Mesendoderm (in vitro differentiated cells): ENCODE results near the gene LCP1. TPM values are rescaled to one million over a fixed set of nuclear protein-coding genes. Genes with fewer than 3 reads are reported as not detected.
"Not testable (repeated sequence)": the region's sequence is repeated elsewhere in the genome, so short reads cannot be mapped to it uniquely, and the experiment has no call there.

Source experiments
- DNase-seq: peaks from one replicate; pipeline ENCODE4 v3.0.0; 2013
- H2AK5ac ChIP-seq: 2 replicates; pipeline ENCODE4 v1.6.1; 2013; ENCODE audit warnings: low read length, inconsistent platforms
- H2BK120ac ChIP-seq: 2 replicates; pipeline ENCODE4 v1.6.1; 2013; ENCODE audit warnings: low read depth, mild to moderate bottlenecking, low read length, moderate library complexity, mixed read lengths
- H2BK15ac ChIP-seq: replicated peaks from 2 replicates; pipeline ENCODE4 v1.6.1; 2013; ENCODE audit warnings: low read depth, mild to moderate bottlenecking, moderate library complexity
- H2BK5ac ChIP-seq: 2 replicates; pipeline ENCODE4 v1.6.1; 2013; ENCODE audit warnings: low read length, inconsistent platforms
- H3K18ac ChIP-seq: 2 replicates; pipeline ENCODE4 v1.6.1; 2013; ENCODE audit warnings: mild to moderate bottlenecking, low read length, mixed read lengths
- H3K23ac ChIP-seq: one replicate; pipeline ENCODE4 v1.6.1; 2013; ENCODE audit warnings: low read length
- H3K27ac ChIP-seq: 2 replicates; pipeline ENCODE4 v1.5.1; 2013; ENCODE audit warnings: low read depth, mild to moderate bottlenecking, inconsistent platforms, low read length, moderate library complexity
- H3K27me3 ChIP-seq: 2 replicates; pipeline ENCODE4 v1.6.1; 2013; ENCODE audit warnings: low read length, control low read depth, mild to moderate bottlenecking, inconsistent platforms; ENCODE audit not compliant: insufficient read depth, poor library complexity
- H3K36me3 ChIP-seq: 2 replicates; pipeline ENCODE4 v1.6.1; 2013; ENCODE audit warnings: low read length, inconsistent platforms; ENCODE audit not compliant: control insufficient read depth, insufficient read depth
- H3K4ac ChIP-seq: one replicate; pipeline ENCODE4 v1.6.1; 2013; ENCODE audit warnings: low read depth, mild to moderate bottlenecking, low read length, moderate library complexity
- H3K4me1 ChIP-seq: 2 replicates; pipeline ENCODE4 v1.6.1; 2013; ENCODE audit warnings: low read depth, low read length, inconsistent platforms; ENCODE audit not compliant: control insufficient read depth
- H3K4me2 ChIP-seq: 2 replicates; pipeline ENCODE4 v1.6.1; 2013; ENCODE audit warnings: low read length
- H3K4me3 ChIP-seq: 2 replicates; pipeline ENCODE4 v1.5.1; 2013; ENCODE audit warnings: mild to moderate bottlenecking, low read length
- H3K56ac ChIP-seq: one replicate; pipeline ENCODE4 v1.6.1; 2013; ENCODE audit warnings: low read length
- H3K79me1 ChIP-seq: 2 replicates; pipeline ENCODE4 v1.6.1; 2013; ENCODE audit warnings: low read length, inconsistent platforms
- H3K79me2 ChIP-seq: 2 replicates; pipeline ENCODE4 v1.6.1; 2013; ENCODE audit warnings: mild to moderate bottlenecking, low read length; ENCODE audit not compliant: control insufficient read depth, insufficient read depth
- H3K9ac ChIP-seq: 2 replicates; pipeline ENCODE4 v1.6.1; 2013; ENCODE audit warnings: low read length, inconsistent platforms
- H4K5ac ChIP-seq: one replicate; pipeline ENCODE4 v1.6.1; 2013; ENCODE audit warnings: low read length
- H4K8ac ChIP-seq: one replicate; pipeline ENCODE4 v1.6.1; 2013; ENCODE audit warnings: low read depth, mild to moderate bottlenecking, control low read depth, low read length, moderate library complexity
- WGBS: extraction: QIAGEN DNeasy Blood & Tissue Kit; methylation state at CpG from one replicate; pipeline ENCODE4 v1.1.7; 2013; ENCODE audit warnings: low lambda C conversion rate, missing lambda C conversion rate; ENCODE audit not compliant: insufficient coverage; ENCODE audit errors: extremely low coverage; 5-methylcytosine and 5-hydroxymethylcytosine counted together
- polyA plus RNA-seq, 2 experiments: library from polyadenylated mRNA; stranded (reverse); fragments of 200-250 nt; gene quantifications; one replicate each; pipeline ENCODE4 v1.2.3, GENCODE V29; 2013

LCP1 gene
- 20.9 TPM for polyA plus RNA-seq (2013, experiment 1 of 2)
- 22.8 TPM for polyA plus RNA-seq (2013, experiment 2 of 2)

- no CpG with 5 or more reads among the region's 8 CpGs for whole genome bisulfite sequencing
- no peak within 1 kb of the TSS for H4K8ac ChIP-seq
- no peaks in the 10 kb centered on the region for H3K79me1 ChIP-seq
- no peaks in the 10 kb centered on the region for H3K27me3 ChIP-seq
- no peak within 1 kb of the TSS for H3K56ac ChIP-seq
- no peaks in the 10 kb centered on the region for H3K79me2 ChIP-seq
- H3K36me3 ChIP-seq, result no peaks in the 10 kb centered on the region
- no peak within 1 kb of the TSS for H2BK5ac ChIP-seq
- H4K5ac ChIP-seq, result no peak within 1 kb of the TSS
- H3K23ac ChIP-seq, result no peak within 1 kb of the TSS
- H3K9ac ChIP-seq, result no peak within 1 kb of the TSS
- no peak within 1 kb of the TSS for H3K4me3 ChIP-seq
- H3K27ac ChIP-seq, result no peak within 1 kb of the TSS
- H3K4ac ChIP-seq, result no peak within 1 kb of the TSS
- no peak within 1 kb of the TSS for H2BK120ac ChIP-seq
- no peak within 1 kb of the TSS for H2BK15ac ChIP-seq
- H3K4me1 ChIP-seq, result no peaks in the 10 kb centered on the region
- peak; percentile 62 for DNase-seq
- H2AK5ac ChIP-seq, result no peak within 1 kb of the TSS
- no peak within 1 kb of the TSS for H3K4me2 ChIP-seq
- H3K18ac ChIP-seq, result no peak within 1 kb of the TSS
These were observed at the start of gene LCP1 for GRCh38 chr13:46181840-46182490. Gene LCP1 (minus strand): TSS chr13:46182177. CDS start chr13:46159662, 22,515 bp downstream.

- H2BK120ac ChIP-seq, result no peak overlapping the region
- no CpG with 5 or more reads among the region's 2 CpGs for WGBS
- H3K9ac ChIP-seq, result no peak overlapping the region
- H3K56ac ChIP-seq, result no peak overlapping the region
- no peak overlapping the region for H3K4me2 ChIP-seq
- H3K18ac ChIP-seq, result no peak overlapping the region
- no peak overlapping the region for H3K23ac ChIP-seq
- H3K79me2 ChIP-seq, result no peaks in the 10 kb centered on the region
- H3K4me1 ChIP-seq, result no peaks in the 10 kb centered on the region
- no peak for DNase-seq
- no peaks in the 10 kb centered on the region for H3K79me1 ChIP-seq
- H3K4me3 ChIP-seq, result no peak overlapping the region
- no peak overlapping the region for H3K27ac ChIP-seq
- no peaks in the 10 kb centered on the region for H3K36me3 ChIP-seq
- H4K5ac ChIP-seq, result no peak overlapping the region
- H2BK5ac ChIP-seq, result no peak overlapping the region
- H2AK5ac ChIP-seq, result no peak overlapping the region
- H4K8ac ChIP-seq, result no peak overlapping the region
- no peak overlapping the region for H3K4ac ChIP-seq
- no peaks in the 10 kb centered on the region for H3K27me3 ChIP-seq
- H2BK15ac ChIP-seq, result no peak overlapping the region
These were observed 47.3 kb upstream of the LCP1 start for GRCh38 chr13:46229251-46229650.

GRCh38 chr13:46220234-46220633, 38.3 kb upstream of the LCP1 start:
- H2BK120ac ChIP-seq, H3K9ac ChIP-seq, H4K5ac ChIP-seq, H3K4ac ChIP-seq, H3K4me2 ChIP-seq, H3K18ac ChIP-seq, H2AK5ac ChIP-seq, H2BK5ac ChIP-seq, H3K79me1 ChIP-seq, H3K4me1 ChIP-seq, H3K23ac ChIP-seq, H3K27me3 ChIP-seq, H3K36me3 ChIP-seq, H2BK15ac ChIP-seq, H3K79me2 ChIP-seq, H3K27ac ChIP-seq, H3K56ac ChIP-seq, H4K8ac ChIP-seq, H3K4me3 ChIP-seq: not testable (repeated sequence)
- WGBS, result no CpG with 5 or more reads among the region's 2 CpGs
- DNase-seq, result peak; percentile 37

- H3K9ac ChIP-seq, H4K8ac ChIP-seq, H3K56ac ChIP-seq, H3K4me3 ChIP-seq, H2BK5ac ChIP-seq, H3K79me1 ChIP-seq, H2BK120ac ChIP-seq, H3K4me2 ChIP-seq, H3K27me3 ChIP-seq, H3K79me2 ChIP-seq, H3K4ac ChIP-seq, H3K23ac ChIP-seq, H3K18ac ChIP-seq, H3K36me3 ChIP-seq, H2AK5ac ChIP-seq, H4K5ac ChIP-seq, H3K27ac ChIP-seq, H3K4me1 ChIP-seq, H2BK15ac ChIP-seq, DNase-seq: not testable (repeated sequence)
- no CpG with 5 or more reads among the region's 1 CpG for WGBS
These were observed 32.8 kb upstream of the LCP1 start for GRCh38 chr13:46214741-46215140.

GRCh38 chr13:46213242-46213641, 31.3 kb upstream of the LCP1 start:
- no peak overlapping the region for H2AK5ac ChIP-seq
- H3K27ac ChIP-seq, result no peak overlapping the region
- H2BK5ac ChIP-seq, result no peak overlapping the region
- no peak overlapping the region for H3K23ac ChIP-seq
- no peak overlapping the region for H3K18ac ChIP-seq
- H2BK120ac ChIP-seq, result no peak overlapping the region
- H3K36me3 ChIP-seq, result no peaks in the 10 kb centered on the region
- H3K4me1 ChIP-seq, result peaks cover 1% of the 10 kb centered on the region
- H3K27me3 ChIP-seq, result no peaks in the 10 kb centered on the region
- no peaks in the 10 kb centered on the region for H3K79me2 ChIP-seq
- no peak overlapping the region for H2BK15ac ChIP-seq
- no peak overlapping the region for H3K4me3 ChIP-seq
- no CpG with 5 or more reads among the region's 3 CpGs for WGBS
- no peak overlapping the region for H4K5ac ChIP-seq
- H3K4ac ChIP-seq, result no peak overlapping the region
- no peak overlapping the region for H3K4me2 ChIP-seq
- H3K56ac ChIP-seq, result no peak overlapping the region
- H4K8ac ChIP-seq, result no peak overlapping the region
- no peak overlapping the region for H3K9ac ChIP-seq
- no peaks in the 10 kb centered on the region for H3K79me1 ChIP-seq
- no peak for DNase-seq
